Body of pancreas (tissue), 4 donors: ENCODE results near the gene RPL5. TPM values are rescaled to one million over a fixed set of nuclear protein-coding genes. Genes with fewer than 3 reads are reported as not detected.

Experiments
- ATAC-seq: fragments of 150-250 bp; one replicate; pipeline ENCODE4 v1.9.1; 2016
- DNase-seq, 4 donors: peaks; one replicate each; pipeline ENCODE4 v3.0.0-alpha.2; 2019
- H3K27ac ChIP-seq, 4 donors: fragments of 200-600 bp; sonication (generic); 1 replicate in 3 of 4; 2 replicates in 1 of 4; pipeline versions ENCODE4 v1.5.1 to v1.6.1; 2016 to 2019; ENCODE audit warnings: mild to moderate bottlenecking in 1 of 4, mixed read lengths in 1 of 4, moderate library complexity in 1 of 4
- H3K27me3 ChIP-seq, 2 donors: fragments of 200-600 bp; sonication (generic); one replicate each; pipeline ENCODE4 v1.6.0; 2016; ENCODE audit warnings: mild to moderate bottlenecking in 1 of 2
- H3K36me3 ChIP-seq, 2 donors: fragments of 200-600 bp; sonication (generic); replicated peaks in 1 of 2; 2 replicates each; pipeline ENCODE4 v1.5.1; 2016; ENCODE audit warnings: low read depth in 2 of 2; ENCODE audit not compliant: insufficient read depth in 1 of 2
- H3K4me1 ChIP-seq: fragments of 200-600 bp; sonication (generic); one replicate; pipeline ENCODE4 v1.6.0; 2016
- H3K4me3 ChIP-seq, 2 donors: fragments of 200-600 bp; sonication (generic); 1 replicate in 1 of 2; 2 replicates in 1 of 2; pipeline ENCODE4 v1.5.1; 2016 to 2019
- H3K9me3 ChIP-seq, 3 donors: fragments of 200-600 bp; sonication (generic); 1 replicate in 2 of 3; 2 replicates in 1 of 3; pipeline ENCODE4 v1.5.1; 2016
- POLR2A ChIP-seq, 3 donors: fragments of 450-650 bp; IDR thresholded peaks; one replicate each; pipeline ENCODE4 v1.6.1; 2016; ENCODE audit warnings: antibody characterized with exemption in 3 of 3, mild to moderate bottlenecking in 2 of 3
- WGBS, 2 donors: methylation state at CpG; one replicate each; pipeline ENCODE4 v1.1.5; 2017; 5-methylcytosine and 5-hydroxymethylcytosine counted together
- intact Hi-C: fragments of 100-400 bp; cut with DNase I; formaldehyde crosslinking; loops from one replicate; pipeline ENCODE4 v1.15.1; 2023
- total RNA-seq, 2 donors: library from RNA; depleted of rRNA; stranded (reverse); fragments of >200 nt; gene quantifications; one replicate each; pipeline ENCODE4 v1.1.0, GENCODE V29; 2016
- TF ChIP-seq, protein P1 (sequence below), 7 experiments: fragments of 450-650 bp in 4 of 7; fragments of 200-600 bp in 3 of 7; sonication (generic) in 3 of 7; IDR thresholded peaks; one replicate each; pipeline ENCODE4 v1.5.1; 2016 to 2019; ENCODE audit warnings: antibody characterized with exemption in 7 of 7

RPL5 gene
- total RNA-seq, 2 donors from 2014 or later = 979 to 1,023 TPM

DNA sequence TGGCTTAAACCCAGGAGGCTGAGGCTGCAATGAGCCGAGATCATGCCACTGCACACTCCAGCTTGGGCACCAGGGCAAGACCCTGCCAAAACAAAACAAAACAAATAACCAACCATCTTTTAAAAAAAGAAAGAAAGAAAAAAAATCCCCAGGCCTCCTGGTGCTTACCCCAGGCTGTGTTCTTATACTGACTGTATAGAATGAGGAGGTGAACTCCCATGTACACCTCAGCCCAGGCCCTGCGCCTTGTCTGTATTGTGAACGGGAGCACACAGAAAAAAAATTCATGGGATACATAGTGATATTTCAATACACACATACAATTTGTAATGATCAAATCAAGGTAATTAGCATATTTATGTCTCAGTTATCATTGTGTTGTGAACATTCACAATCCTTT is 14.1 kb downstream of the RPL5 start:
- no peak overlapping the region for H3K27ac ChIP-seq
- H3K4me3 ChIP-seq = no peak overlapping the region
- TF ChIP-seq, protein P1, sequence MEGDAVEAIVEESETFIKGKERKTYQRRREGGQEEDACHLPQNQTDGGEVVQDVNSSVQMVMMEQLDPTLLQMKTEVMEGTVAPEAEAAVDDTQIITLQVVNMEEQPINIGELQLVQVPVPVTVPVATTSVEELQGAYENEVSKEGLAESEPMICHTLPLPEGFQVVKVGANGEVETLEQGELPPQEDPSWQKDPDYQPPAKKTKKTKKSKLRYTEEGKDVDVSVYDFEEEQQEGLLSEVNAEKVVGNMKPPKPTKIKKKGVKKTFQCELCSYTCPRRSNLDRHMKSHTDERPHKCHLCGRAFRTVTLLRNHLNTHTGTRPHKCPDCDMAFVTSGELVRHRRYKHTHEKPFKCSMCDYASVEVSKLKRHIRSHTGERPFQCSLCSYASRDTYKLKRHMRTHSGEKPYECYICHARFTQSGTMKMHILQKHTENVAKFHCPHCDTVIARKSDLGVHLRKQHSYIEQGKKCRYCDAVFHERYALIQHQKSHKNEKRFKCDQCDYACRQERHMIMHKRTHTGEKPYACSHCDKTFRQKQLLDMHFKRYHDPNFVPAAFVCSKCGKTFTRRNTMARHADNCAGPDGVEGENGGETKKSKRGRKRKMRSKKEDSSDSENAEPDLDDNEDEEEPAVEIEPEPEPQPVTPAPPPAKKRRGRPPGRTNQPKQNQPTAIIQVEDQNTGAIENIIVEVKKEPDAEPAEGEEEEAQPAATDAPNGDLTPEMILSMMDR (IDR thresholded peaks at IDR 0.05) = no peak
- no peak for TF ChIP-seq POLR2A (IDR thresholded peaks at IDR 0.05)
- ATAC-seq (no peak), DNase-seq (no peak)
- H3K9me3 ChIP-seq = no peaks in the 10 kb centered on the region
- 77 to 86% methylated on average over 3 of the region's 3 CpGs for WGBS, 2 donors
- H3K4me1 ChIP-seq = peaks cover 4% of the 10 kb centered on the region
- H3K27me3 ChIP-seq = no peaks in the 10 kb centered on the region
- H3K36me3 ChIP-seq = peaks cover 8 to 18% of the 10 kb centered on the region in 2 donors
- intact Hi-C loops = no loop called here

DNA sequence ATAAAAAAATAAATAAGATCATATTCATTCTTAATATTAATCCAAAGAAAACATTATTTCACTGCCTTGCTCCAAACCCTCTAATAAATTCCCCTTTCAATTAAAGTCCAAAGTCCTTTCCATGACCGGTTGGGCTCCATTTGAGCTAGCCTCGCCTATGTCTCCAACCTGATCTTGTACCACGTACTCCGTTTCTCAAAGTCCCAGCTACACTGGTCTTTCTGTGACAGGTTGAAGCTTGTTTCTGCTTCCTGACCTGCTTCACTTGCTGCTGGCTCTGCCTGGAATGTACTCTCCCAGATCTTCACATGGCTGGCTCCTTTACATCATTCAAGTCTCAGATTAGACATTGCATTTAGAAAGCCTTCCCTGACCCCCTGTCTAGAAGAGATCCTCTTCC is 16.4 kb downstream of the RPL5 start:
- DNase-seq (no peak), ATAC-seq (peak; percentile 56)
- Histone ChIP-seq H3K27ac (no peak overlapping the region), H3K27me3 (no peaks in the 10 kb centered on the region), H3K4me3 (no peak overlapping the region), H3K36me3 (peaks cover 0 to 4% of the 10 kb centered on the region in 2 donors), H3K4me1 (peaks cover 8% of the 10 kb centered on the region), H3K9me3 (no peaks in the 10 kb centered on the region)
- no peak for TF ChIP-seq POLR2A (IDR thresholded peaks at IDR 0.05)
- TF ChIP-seq, protein P1 (IDR thresholded peaks at IDR 0.05) = no peak
- intact Hi-C loops = no loop called here
- 24 to 29% methylated on average over 4 of the region's 4 CpGs for WGBS, 2 donors

- ATAC-seq = no peak
- TF ChIP-seq POLR2A (IDR thresholded peaks at IDR 0.05) = no peak
- Histone ChIP-seq H3K27ac (no peak overlapping the region), H3K4me1 (peaks cover 8% of the 10 kb centered on the region), H3K27me3 (no peaks in the 10 kb centered on the region), H3K9me3 (no peaks in the 10 kb centered on the region), H3K4me3 (no peak overlapping the region), H3K36me3 (no peaks in the 10 kb centered on the region)
- intact Hi-C loops = no loop called here
- DNase-seq = no peak
- WGBS, 2 donors = 97 to 100% methylated on average over 3 of the region's 3 CpGs
These were observed 18.2 kb downstream of the RPL5 start for GRCh38 chr1:92850019-92850418.

DNA sequence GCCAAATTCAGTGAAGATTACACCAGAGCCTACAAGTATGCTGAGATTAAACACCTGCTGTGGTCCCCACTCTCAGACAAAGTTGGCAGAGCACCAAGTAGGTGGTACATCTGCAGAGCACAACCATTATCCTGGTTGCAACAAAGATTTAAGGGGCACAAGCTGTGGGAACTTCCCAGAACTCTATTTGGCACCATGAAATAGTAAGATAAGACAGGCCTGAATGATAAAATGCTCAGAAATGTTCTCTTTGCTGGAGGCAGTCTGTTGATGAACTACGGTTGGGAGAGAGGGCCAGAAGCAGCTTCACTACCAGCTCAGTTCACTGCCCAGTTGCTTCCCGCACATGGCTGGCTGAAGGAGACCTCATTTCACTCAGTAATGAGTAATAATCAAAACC is 19.9 kb downstream of the RPL5 start:
- Histone ChIP-seq H3K27me3 (no peaks in the 10 kb centered on the region), H3K9me3 (no peaks in the 10 kb centered on the region), H3K36me3 (no peaks in the 10 kb centered on the region), H3K4me3 (no peak overlapping the region), H3K27ac (no peak overlapping the region), H3K4me1 (peaks cover 8% of the 10 kb centered on the region)
- ATAC-seq = no peak
- intact Hi-C loops = no loop called here
- DNase-seq = no peak
- WGBS, 2 donors = 42 to 45% methylated on average over 2 of the region's 2 CpGs
- TF ChIP-seq, protein P1 (IDR thresholded peaks at IDR 0.05) = no peak
- TF ChIP-seq POLR2A (IDR thresholded peaks at IDR 0.05) = no peak

DNA sequence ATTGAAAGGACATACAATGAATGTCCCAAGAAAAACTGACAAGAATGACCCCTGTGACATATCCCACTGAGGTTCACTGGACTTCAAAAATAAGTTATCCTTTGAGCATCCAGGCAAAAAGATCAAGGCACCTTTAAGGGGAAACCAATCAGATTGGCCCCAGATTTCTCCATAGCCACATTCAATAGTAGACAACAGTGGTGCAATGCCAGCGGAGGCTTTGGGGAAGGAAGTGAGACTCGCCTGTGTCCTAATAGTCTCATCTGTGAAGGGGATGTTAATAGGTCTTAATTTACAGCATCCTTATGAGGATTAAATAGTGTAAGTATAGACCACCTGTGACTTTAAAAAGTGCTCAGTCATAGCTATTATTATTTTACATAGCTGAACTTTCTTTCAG is 21.5 kb downstream of the RPL5 start:
- Histone ChIP-seq H3K27ac (no peak overlapping the region), H3K9me3 (no peaks in the 10 kb centered on the region), H3K36me3 (no peaks in the 10 kb centered on the region), H3K4me3 (no peak overlapping the region), H3K27me3 (no peaks in the 10 kb centered on the region), H3K4me1 (peaks cover 4% of the 10 kb centered on the region)
- peak in 1 of 4 donors; percentile 23 for DNase-seq
- ATAC-seq = no peak
- WGBS, 2 donors = 64 to 84% methylated on average over 2 of the region's 2 CpGs
- intact Hi-C loops = no loop called here
- TF ChIP-seq, protein P1 (IDR thresholded peaks at IDR 0.05) = no peak
- no peak for TF ChIP-seq POLR2A (IDR thresholded peaks at IDR 0.05)
